PC-9 (cell line): Measurements from ENCODE around the gene OR4B1. TPM values are rescaled to one million over a fixed set of nuclear protein-coding genes. Genes with fewer than 3 reads are reported as not detected.

Experiments used
- BruUV-seq: library from RNA; stranded (reverse); fragments of 400-500 nt; replicated peaks from 2 replicates; lab custom pipeline; 2021; lab: Mats Ljungman, UMichigan
- CTCF ChIA-PET: fragments of 300-600 bp; sonication (Branson Sonifier 250); formaldehyde crosslinking; loops from one replicate; lab custom pipeline; 2022; ENCODE audit warnings: antibody characterized with exemption; lab: Charles Lee
- POLR2A ChIA-PET: fragments of 300-600 bp; sonication (Branson Sonifier 250); formaldehyde crosslinking; loops from one replicate; lab custom pipeline; 2022; ENCODE audit warnings: antibody characterized with exemption; ENCODE audit not compliant: unreplicated experiment; lab: Charles Lee
- DNase-seq, 2 experiments: peaks; one replicate each; pipeline versions ENCODE4 v3.0.0 to v3.0.0-alpha.2; 2015 to 2022; ENCODE audit warnings: mixed read lengths in 1 of 2
- H2AFZ ChIP-seq: fragments of 200-600 bp; sonication (generic); 2 replicates; pipeline ENCODE4 v1.8.1; 2017; ENCODE audit warnings: antibody characterized with exemption
- H3F3A ChIP-seq: fragments of 200-600 bp; sonication (generic); 2 replicates; pipeline ENCODE4 v1.8.1; 2017; ENCODE audit warnings: antibody characterized with exemption, mild to moderate bottlenecking, low read depth; ENCODE audit not compliant: insufficient read depth
- H3K27ac ChIP-seq: fragments of 200-600 bp; sonication (generic); 2 replicates; pipeline ENCODE4 v1.6.1; 2016; ENCODE audit warnings: mixed run types
- H3K27me3 ChIP-seq: fragments of 200-600 bp; sonication (generic); 2 replicates; pipeline ENCODE4 v1.6.1; 2016; ENCODE audit warnings: low read depth, mixed run types; ENCODE audit not compliant: insufficient read depth
- H3K36me3 ChIP-seq: fragments of 200-600 bp; sonication (generic); 2 replicates; pipeline ENCODE4 v1.6.1; 2016; ENCODE audit warnings: low read depth, mixed run types
- H3K4me1 ChIP-seq: fragments of 200-600 bp; sonication (generic); replicated peaks from 2 replicates; pipeline ENCODE4 v1.6.1; 2016; ENCODE audit warnings: mixed run types; ENCODE audit not compliant: insufficient read depth
- H3K4me2 ChIP-seq: fragments of 200-600 bp; sonication (generic); 2 replicates; pipeline ENCODE4 v1.6.1; 2017; ENCODE audit warnings: mixed run types
- H3K4me3 ChIP-seq: fragments of 200-600 bp; sonication (generic); 2 replicates; pipeline ENCODE4 v1.6.1; 2016; ENCODE audit warnings: mixed run types
- H3K79me2 ChIP-seq: fragments of 200-600 bp; sonication (generic); 2 replicates; pipeline ENCODE4 v1.6.1; 2017; ENCODE audit warnings: low read depth, mixed run types
- H3K9me2 ChIP-seq: fragments of 200-600 bp; sonication (generic); 2 replicates; pipeline ENCODE4 v1.8.1; 2017; ENCODE audit warnings: mild to moderate bottlenecking; ENCODE audit not compliant: insufficient read depth
- H3K9me3 ChIP-seq: fragments of 200-600 bp; sonication (generic); 2 replicates; pipeline ENCODE4 v1.8.1; 2016; ENCODE audit warnings: low read depth; ENCODE audit not compliant: insufficient read depth
- H4K20me1 ChIP-seq: fragments of 200-600 bp; sonication (generic); 2 replicates; pipeline ENCODE4 v1.8.1; 2017; ENCODE audit not compliant: insufficient read depth
- CTCF ChIP-seq: fragments of 200-600 bp; sonication (generic); conservative IDR thresholded peaks from 2 replicates; pipeline ENCODE4 v1.6.1; 2017; ENCODE audit warnings: mixed run types, antibody characterized with exemption, mild to moderate bottlenecking, moderate library complexity
- EZH2 ChIP-seq: fragments of 200-600 bp; sonication (generic); IDR thresholded peaks from 2 replicates; pipeline ENCODE4 v1.8.0; 2017; ENCODE audit warnings: antibody characterized with exemption, low read depth
- intact Hi-C: fragments of 100-400 bp; cut with micrococcal nuclease; formaldehyde crosslinking; loops from one replicate; pipeline ENCODE4 v1.10.0; 2022; ENCODE audit not compliant: unreplicated experiment
- total RNA-seq: library from RNA; stranded (reverse); gene quantifications from 2 replicates; pipeline ENCODE4 v1.2.3, GENCODE V29; 2021

OR4B1 gene
- total RNA-seq, 1 experiment from 2014 or later, result not detected

DNA sequence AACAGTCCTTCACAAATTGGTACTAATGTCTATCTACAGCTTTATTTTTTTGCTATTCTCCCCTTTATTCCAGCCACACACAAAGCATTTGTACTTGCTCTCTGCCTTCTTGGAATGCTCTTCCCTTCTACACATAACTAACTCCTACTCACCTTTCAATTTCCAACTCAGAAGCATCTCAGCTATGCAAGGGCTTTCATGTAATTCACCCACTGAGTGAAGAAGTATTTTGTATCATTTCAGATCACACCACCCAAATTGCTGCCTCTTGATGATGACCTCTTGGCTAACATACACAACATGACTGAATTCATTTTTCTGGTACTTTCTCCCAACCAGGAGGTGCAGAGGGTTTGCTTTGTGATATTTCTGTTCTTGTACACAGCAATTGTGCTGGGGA lies 28.2 kb downstream of the OR4B1 start, which contains the start of gene OR4X2:
Gene OR4X2 (plus strand): TSS at position 301 of the 400 bp plus-strand sequence. CDS start 0 bp downstream, at position 301.
- DNase-seq, result no peak
- no peaks in the 10 kb centered on the region for H3K79me2 ChIP-seq
- TF ChIP-seq CTCF (no peak), EZH2 (no peak)
- intact Hi-C loops, result no loop called here
- H3K27ac ChIP-seq, result no peak within 1 kb of the TSS
- BruUV-seq, result no TSS peak
- no peak within 1 kb of the TSS for H2AFZ ChIP-seq
- peaks cover 9% of the 10 kb centered on the region for H3K27me3 ChIP-seq
- no peaks in the 10 kb centered on the region for H3F3A ChIP-seq
- CTCF ChIA-PET, result no interaction called here
- POLR2A ChIA-PET, result no interaction called here
- H3K4me2 ChIP-seq, result no peak within 1 kb of the TSS
- no peaks in the 10 kb centered on the region for H3K36me3 ChIP-seq
- no peaks in the 10 kb centered on the region for H3K4me1 ChIP-seq
- no peaks in the 10 kb centered on the region for H4K20me1 ChIP-seq
- H3K9me3 ChIP-seq, result no peaks in the 10 kb centered on the region
- no peaks in the 10 kb centered on the region for H3K9me2 ChIP-seq
- H3K4me3 ChIP-seq, result no peak within 1 kb of the TSS

DNA sequence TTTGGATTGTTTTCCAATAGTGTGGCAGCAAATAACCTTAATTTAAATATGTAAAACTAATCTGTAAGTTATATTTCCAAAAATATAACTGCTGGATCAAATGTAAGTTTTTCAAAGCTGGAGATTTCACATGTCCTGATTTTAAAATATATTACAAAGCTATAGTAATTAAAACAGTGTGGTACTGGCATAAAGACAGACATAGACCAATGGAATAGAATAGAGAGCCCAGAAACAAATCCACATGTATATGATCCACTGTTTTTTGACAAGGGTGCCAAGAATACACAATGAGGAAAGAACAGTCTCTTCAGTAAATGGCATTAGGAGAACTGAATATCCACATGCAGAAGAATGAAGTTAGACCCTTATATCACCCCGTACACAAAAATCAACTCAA lies 32.3 kb downstream of the OR4B1 start:
- no peaks in the 10 kb centered on the region for H4K20me1 ChIP-seq
- H3K4me3 ChIP-seq, result no peak overlapping the region
- no peak overlapping the region for H2AFZ ChIP-seq
- no peak overlapping the region for H3K27ac ChIP-seq
- POLR2A ChIA-PET, result interaction anchor here (0.7 kb wide), 1 partner anchor 255 kb away, joined by 5 read pairs; no protein-coding TSS in a partner anchor
- DNase-seq, result no peak
- intact Hi-C loops, result no loop called here
- H3K4me1 ChIP-seq, result no peaks in the 10 kb centered on the region
- no peaks in the 10 kb centered on the region for H3K36me3 ChIP-seq
- H3F3A ChIP-seq, result no peaks in the 10 kb centered on the region
- BruUV-seq, result no TSS peak
- H3K27me3 ChIP-seq, result no peaks in the 10 kb centered on the region
- CTCF ChIA-PET, result no interaction called here
- TF ChIP-seq CTCF (no peak), EZH2 (no peak)
- no peak overlapping the region for H3K4me2 ChIP-seq
- H3K9me3 ChIP-seq, result no peaks in the 10 kb centered on the region
- no peaks in the 10 kb centered on the region for H3K79me2 ChIP-seq
- no peaks in the 10 kb centered on the region for H3K9me2 ChIP-seq

DNA sequence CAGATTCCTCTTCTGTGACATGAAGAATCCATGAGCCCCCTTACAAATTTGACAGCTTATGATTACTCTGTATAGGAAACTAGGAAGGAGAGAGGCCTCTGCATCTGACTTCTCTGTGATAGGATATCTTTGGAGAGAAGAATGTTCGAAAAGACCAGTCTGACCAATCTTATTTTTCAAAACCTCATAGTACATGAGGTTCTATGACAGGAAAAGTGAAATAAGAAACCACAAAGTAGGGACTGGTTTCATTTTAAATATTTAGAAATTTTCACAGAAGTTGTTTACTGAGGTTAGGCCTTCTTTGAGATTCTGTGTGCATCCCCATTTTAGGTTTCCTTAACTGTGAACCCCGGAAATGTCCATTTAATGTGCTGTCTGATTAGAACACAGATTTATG lies 45.0 kb downstream of the OR4B1 start:
- H3K27me3 ChIP-seq, result peaks cover 6% of the 10 kb centered on the region; the same call in 1 of the 2 replicates
- no peaks in the 10 kb centered on the region for H3K36me3 ChIP-seq
- no peaks in the 10 kb centered on the region for H3K4me1 ChIP-seq
- no peak overlapping the region for H3K27ac ChIP-seq
- POLR2A ChIA-PET, result no interaction called here
- H2AFZ ChIP-seq, result no peak overlapping the region
- CTCF ChIA-PET, result no interaction called here
- no peak for DNase-seq
- intact Hi-C loops, result no loop called here
- no TSS peak for BruUV-seq
- 0 out of 2 replicates have a peak, but pooled peaks cover 3% of the 10 kb centered on the region for H3K9me3 ChIP-seq
- H4K20me1 ChIP-seq, result no peaks in the 10 kb centered on the region
- no peak for TF ChIP-seq CTCF
- H3K9me2 ChIP-seq, result no peaks in the 10 kb centered on the region
- no peak overlapping the region for H3K4me3 ChIP-seq
- no peaks in the 10 kb centered on the region for H3K79me2 ChIP-seq
- H3K4me2 ChIP-seq, result no peak overlapping the region
- H3F3A ChIP-seq, result no peaks in the 10 kb centered on the region
